ENCODE results near the gene DCAKD.

Gene DCAKD

GRCh38 chr17:45073414-45074070 lies 22.1 kb upstream of the DCAKD start:
- ATAC-seq = no peak
- TF ChIP-seq ZNF8 (CRISPR knock-in tag; IDR thresholded peaks at IDR 0.05) (no peak), ESRRG (CRISPR knock-in tag; IDR thresholded peaks at IDR 0.05) (no peak), ZFP3 (CRISPR knock-in tag; IDR thresholded peaks at IDR 0.05) (no peak), PPARA (CRISPR knock-in tag; IDR thresholded peaks at IDR 0.05; ENCODE audit: borderline replicate concordance) (no peak), RARB (CRISPR knock-in tag; IDR thresholded peaks at IDR 0.05) (no peak), ZNF565 (CRISPR knock-in tag; conservative IDR thresholded peaks at IDR 0.05; ENCODE audit: low read depth) (no peak), ZC3H10 (CRISPR knock-in tag; IDR thresholded peaks at IDR 0.05) (no peak), SNAI2 (CRISPR knock-in tag; IDR thresholded peaks at IDR 0.05) (no peak), GLIS3 (CRISPR knock-in tag; IDR thresholded peaks at IDR 0.05) (no peak), TCF4 (CRISPR knock-in tag; IDR thresholded peaks at IDR 0.05; ENCODE audit: borderline replicate concordance) (no peak), TOX (CRISPR knock-in tag; IDR thresholded peaks at IDR 0.05; ENCODE audit: borderline replicate concordance) (no peak), ARNTL (CRISPR knock-in tag; IDR thresholded peaks at IDR 0.05; ENCODE audit: borderline replicate concordance, low read depth) (no peak), BACH2 (CRISPR knock-in tag; IDR thresholded peaks at IDR 0.05; ENCODE audit: borderline replicate concordance) (no peak), OSR1 (CRISPR knock-in tag; IDR thresholded peaks at IDR 0.05) (no peak), ZFP30 (CRISPR knock-in tag; IDR thresholded peaks at IDR 0.05) (no peak), ISL1 (CRISPR knock-in tag; IDR thresholded peaks at IDR 0.05) (no peak)
- TF ChIP-seq, protein P1, sequence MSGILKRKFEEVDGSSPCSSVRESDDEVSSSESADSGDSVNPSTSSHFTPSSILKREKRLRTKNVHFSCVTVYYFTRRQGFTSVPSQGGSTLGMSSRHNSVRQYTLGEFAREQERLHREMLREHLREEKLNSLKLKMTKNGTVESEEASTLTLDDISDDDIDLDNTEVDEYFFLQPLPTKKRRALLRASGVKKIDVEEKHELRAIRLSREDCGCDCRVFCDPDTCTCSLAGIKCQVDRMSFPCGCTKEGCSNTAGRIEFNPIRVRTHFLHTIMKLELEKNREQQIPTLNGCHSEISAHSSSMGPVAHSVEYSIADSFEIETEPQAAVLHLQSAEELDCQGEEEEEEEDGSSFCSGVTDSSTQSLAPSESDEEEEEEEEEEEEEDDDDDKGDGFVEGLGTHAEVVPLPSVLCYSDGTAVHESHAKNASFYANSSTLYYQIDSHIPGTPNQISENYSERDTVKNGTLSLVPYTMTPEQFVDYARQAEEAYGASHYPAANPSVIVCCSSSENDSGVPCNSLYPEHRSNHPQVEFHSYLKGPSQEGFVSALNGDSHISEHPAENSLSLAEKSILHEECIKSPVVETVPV (CRISPR knock-in tag; IDR thresholded peaks at IDR 0.05) = no peak
- TF ChIP-seq, protein P2, sequence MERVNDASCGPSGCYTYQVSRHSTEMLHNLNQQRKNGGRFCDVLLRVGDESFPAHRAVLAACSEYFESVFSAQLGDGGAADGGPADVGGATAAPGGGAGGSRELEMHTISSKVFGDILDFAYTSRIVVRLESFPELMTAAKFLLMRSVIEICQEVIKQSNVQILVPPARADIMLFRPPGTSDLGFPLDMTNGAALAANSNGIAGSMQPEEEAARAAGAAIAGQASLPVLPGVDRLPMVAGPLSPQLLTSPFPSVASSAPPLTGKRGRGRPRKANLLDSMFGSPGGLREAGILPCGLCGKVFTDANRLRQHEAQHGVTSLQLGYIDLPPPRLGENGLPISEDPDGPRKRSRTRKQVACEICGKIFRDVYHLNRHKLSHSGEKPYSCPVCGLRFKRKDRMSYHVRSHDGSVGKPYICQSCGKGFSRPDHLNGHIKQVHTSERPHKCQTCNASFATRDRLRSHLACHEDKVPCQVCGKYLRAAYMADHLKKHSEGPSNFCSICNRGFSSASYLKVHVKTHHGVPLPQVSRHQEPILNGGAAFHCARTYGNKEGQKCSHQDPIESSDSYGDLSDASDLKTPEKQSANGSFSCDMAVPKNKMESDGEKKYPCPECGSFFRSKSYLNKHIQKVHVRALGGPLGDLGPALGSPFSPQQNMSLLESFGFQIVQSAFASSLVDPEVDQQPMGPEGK (CRISPR knock-in tag; IDR thresholded peaks at IDR 0.05; ENCODE audit: borderline replicate concordance) = no peak
- TF ChIP-seq, protein P3, sequence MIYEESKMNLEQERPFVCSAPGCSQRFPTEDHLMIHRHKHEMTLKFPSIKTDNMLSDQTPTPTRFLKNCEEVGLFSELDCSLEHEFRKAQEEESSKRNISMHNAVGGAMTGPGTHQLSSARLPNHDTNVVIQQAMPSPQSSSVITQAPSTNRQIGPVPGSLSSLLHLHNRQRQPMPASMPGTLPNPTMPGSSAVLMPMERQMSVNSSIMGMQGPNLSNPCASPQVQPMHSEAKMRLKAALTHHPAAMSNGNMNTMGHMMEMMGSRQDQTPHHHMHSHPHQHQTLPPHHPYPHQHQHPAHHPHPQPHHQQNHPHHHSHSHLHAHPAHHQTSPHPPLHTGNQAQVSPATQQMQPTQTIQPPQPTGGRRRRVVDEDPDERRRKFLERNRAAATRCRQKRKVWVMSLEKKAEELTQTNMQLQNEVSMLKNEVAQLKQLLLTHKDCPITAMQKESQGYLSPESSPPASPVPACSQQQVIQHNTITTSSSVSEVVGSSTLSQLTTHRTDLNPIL (CRISPR knock-in tag; IDR thresholded peaks at IDR 0.05; ENCODE audit: low read depth) = no peak
- TF ChIP-seq, protein P4, sequence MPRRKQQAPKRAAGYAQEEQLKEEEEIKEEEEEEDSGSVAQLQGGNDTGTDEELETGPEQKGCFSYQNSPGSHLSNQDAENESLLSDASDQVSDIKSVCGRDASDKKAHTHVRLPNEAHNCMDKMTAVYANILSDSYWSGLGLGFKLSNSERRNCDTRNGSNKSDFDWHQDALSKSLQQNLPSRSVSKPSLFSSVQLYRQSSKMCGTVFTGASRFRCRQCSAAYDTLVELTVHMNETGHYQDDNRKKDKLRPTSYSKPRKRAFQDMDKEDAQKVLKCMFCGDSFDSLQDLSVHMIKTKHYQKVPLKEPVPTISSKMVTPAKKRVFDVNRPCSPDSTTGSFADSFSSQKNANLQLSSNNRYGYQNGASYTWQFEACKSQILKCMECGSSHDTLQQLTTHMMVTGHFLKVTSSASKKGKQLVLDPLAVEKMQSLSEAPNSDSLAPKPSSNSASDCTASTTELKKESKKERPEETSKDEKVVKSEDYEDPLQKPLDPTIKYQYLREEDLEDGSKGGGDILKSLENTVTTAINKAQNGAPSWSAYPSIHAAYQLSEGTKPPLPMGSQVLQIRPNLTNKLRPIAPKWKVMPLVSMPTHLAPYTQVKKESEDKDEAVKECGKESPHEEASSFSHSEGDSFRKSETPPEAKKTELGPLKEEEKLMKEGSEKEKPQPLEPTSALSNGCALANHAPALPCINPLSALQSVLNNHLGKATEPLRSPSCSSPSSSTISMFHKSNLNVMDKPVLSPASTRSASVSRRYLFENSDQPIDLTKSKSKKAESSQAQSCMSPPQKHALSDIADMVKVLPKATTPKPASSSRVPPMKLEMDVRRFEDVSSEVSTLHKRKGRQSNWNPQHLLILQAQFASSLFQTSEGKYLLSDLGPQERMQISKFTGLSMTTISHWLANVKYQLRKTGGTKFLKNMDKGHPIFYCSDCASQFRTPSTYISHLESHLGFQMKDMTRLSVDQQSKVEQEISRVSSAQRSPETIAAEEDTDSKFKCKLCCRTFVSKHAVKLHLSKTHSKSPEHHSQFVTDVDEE (CRISPR knock-in tag; IDR thresholded peaks at IDR 0.05) = no peak

GRCh38 chr17:45070809-45071208 lies 19.4 kb upstream of the DCAKD start:
- TF ChIP-seq TCF4 (CRISPR knock-in tag; IDR thresholded peaks at IDR 0.05; ENCODE audit: borderline replicate concordance) = no peak
- no peak for TF ChIP-seq SNAI2 (CRISPR knock-in tag; IDR thresholded peaks at IDR 0.05)
- TF ChIP-seq TOX (CRISPR knock-in tag; IDR thresholded peaks at IDR 0.05; ENCODE audit: borderline replicate concordance) = no peak
- no peak for TF ChIP-seq ZFP30 (CRISPR knock-in tag; IDR thresholded peaks at IDR 0.05)
- TF ChIP-seq RARB (CRISPR knock-in tag; IDR thresholded peaks at IDR 0.05) = no peak
- no peak for TF ChIP-seq ESRRG (CRISPR knock-in tag; IDR thresholded peaks at IDR 0.05)
- ATAC-seq = no peak

DNA sequence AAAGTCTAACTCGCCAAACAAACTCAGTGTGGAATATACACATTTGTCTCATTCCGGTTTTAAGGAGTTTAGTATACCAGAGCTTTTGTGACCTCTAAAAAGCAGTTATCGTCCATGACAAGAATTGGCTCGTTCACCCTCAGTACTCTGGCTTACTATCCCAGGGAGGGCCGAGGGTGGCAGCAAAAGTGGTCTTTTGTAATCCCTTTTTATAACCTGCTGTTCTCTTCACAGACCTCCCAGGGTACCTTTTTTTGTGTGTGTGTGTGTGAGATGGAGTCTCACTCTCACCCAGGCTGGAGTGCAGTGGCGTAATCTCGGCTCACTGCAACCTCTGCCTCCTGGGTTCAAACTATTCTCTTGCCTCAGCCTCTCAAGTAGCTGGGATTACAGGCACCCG lies 18.6 kb upstream of the DCAKD start:
- ATAC-seq = no peak
- TF ChIP-seq SNAI2 (CRISPR knock-in tag; IDR thresholded peaks at IDR 0.05) (no peak), ZNF70 (CRISPR knock-in tag; IDR thresholded peaks at IDR 0.05) (no peak), POU6F1 (CRISPR knock-in tag; IDR thresholded peaks at IDR 0.05; ENCODE audit: borderline replicate concordance, low read depth) (no peak), ZFP3 (CRISPR knock-in tag; IDR thresholded peaks at IDR 0.05) (no peak), TOX (CRISPR knock-in tag; IDR thresholded peaks at IDR 0.05; ENCODE audit: borderline replicate concordance) (no peak), OSR1 (CRISPR knock-in tag; IDR thresholded peaks at IDR 0.05) (no peak), ISL1 (CRISPR knock-in tag; IDR thresholded peaks at IDR 0.05) (no peak), ARNTL (CRISPR knock-in tag; IDR thresholded peaks at IDR 0.05; ENCODE audit: borderline replicate concordance, low read depth) (no peak), ZC3H10 (CRISPR knock-in tag; IDR thresholded peaks at IDR 0.05) (no peak), PPARA (CRISPR knock-in tag; IDR thresholded peaks at IDR 0.05; ENCODE audit: borderline replicate concordance) (no peak)
- TF ChIP-seq, protein P3 (CRISPR knock-in tag; IDR thresholded peaks at IDR 0.05; ENCODE audit: low read depth) = no peak
- TF ChIP-seq, protein P2 (CRISPR knock-in tag; IDR thresholded peaks at IDR 0.05; ENCODE audit: borderline replicate concordance) = no peak

Measured in SK-N-SH treated with all-trans-retinoic acid at 6 μM for 48 hours (cell line).